K562 (cell line): ENCODE measurements around the gene THSD8.

Experiments used
- CTCF ChIP-seq, 3 experiments: IDR thresholded peaks in 2 of 3; conservative IDR thresholded peaks in 1 of 3; 2 replicates each; pipeline ENCODE4 v1.5.1; 2011 to 2012; ENCODE audit warnings: low read length in 3 of 3, mild to moderate bottlenecking in 3 of 3, control low read depth in 2 of 3, improper control_type of control experiment in 1 of 3, inconsistent platforms in 1 of 3, low read depth in 1 of 3, mixed read lengths in 1 of 3, moderate library complexity in 1 of 3; ENCODE audit not compliant: insufficient read depth in 2 of 3
- ESRRA ChIP-seq: fragments of 450-650 bp; IDR thresholded peaks from 2 replicates; pipeline ENCODE4 v1.6.1; 2014; ENCODE audit warnings: low read depth, mild to moderate bottlenecking, moderate library complexity, borderline replicate concordance
- POLR2A ChIP-seq: fragments of 450-650 bp; conservative IDR thresholded peaks from 2 replicates; pipeline ENCODE4 v1.6.1; 2016
- POLR2G ChIP-seq: fragments of 200-400 bp; formaldehyde crosslinking; IDR thresholded peaks from 2 replicates; pipeline ENCODE4 v1.6.1; 2017; ENCODE audit warnings: low read depth, mild to moderate bottlenecking, antibody characterized with exemption, low read length, moderate library complexity
- ZFX ChIP-seq: sonication (generic); formaldehyde crosslinking; IDR thresholded peaks from 2 replicates; pipeline ENCODE4 v1.8.0; 2022; ENCODE audit warnings: mild to moderate bottlenecking, missing genetic modification reagents, moderate library complexity

- TF ChIP-seq ESRRA (peak; percentile 60; the same call in 1 of the 2 replicates), POLR2G (peak; percentile 92), ZFX (CRISPR knock-in tag) (peak; percentile 44; the same call in 1 of the 2 replicates), POLR2A (peak; percentile 74), CTCF (IDR thresholded peaks at IDR 0.05 in 2 of 3, conservative IDR thresholded peaks at IDR 0.05 in 1 of 3; ENCODE audit: insufficient read depth in 2 of 3, low read depth in 1 of 3, low read length in 3 of 3) (no peak)
Measured at GRCh38 chr19:12793290-12794195, 8.3 kb upstream of the THSD8 start.
